Measurements from ENCODE around the gene THPO. TPM values are rescaled to one million over a fixed set of nuclear protein-coding genes. Genes with fewer than 3 reads are reported as not detected.

The THPO gene
- total RNA-seq, 1 donor from 2014 or later = 0.35 TPM

GRCh38 chr3:184372296-184372821, 5.6 kb downstream of the THPO start:
- intact Hi-C loops (cut with DNase I) = no loop called here
- DNase-seq (ENCODE audit: missing footprints) = peak; percentile 55
- ATAC-seq = no peak

- intact Hi-C loops (cut with DNase I) = loop anchor here (1.0 kb wide), 2 partner anchors 142 to 171 kb away; no protein-coding TSS in a partner anchor
- ATAC-seq (peak; percentile 87), DNase-seq (ENCODE audit: missing footprints) (peak; percentile 83)
Measured at GRCh38 chr3:184371570-184372018, 6.4 kb downstream of the THPO start.

GRCh38 chr3:184368586-184369183, 9.3 kb downstream of the THPO start:
- ATAC-seq (peak; percentile 23), DNase-seq (ENCODE audit: missing footprints) (peak; percentile 59)
- intact Hi-C loops (cut with DNase I) = loop anchor here (10.0 kb wide), 1 partner anchor 446 kb away; the partner anchor contains the start of gene VPS8

- ATAC-seq = no peak
- intact Hi-C loops (cut with DNase I) = loop anchor here (10.0 kb wide), 1 partner anchor 447 kb away; the partner anchor contains the start of gene VPS8
- DNase-seq (ENCODE audit: missing footprints) = peak; percentile 11
Measured at GRCh38 chr3:184368116-184368515, 9.9 kb downstream of the THPO start.

- no peak for ATAC-seq
- intact Hi-C loops (cut with DNase I) = loop anchor here (10.0 kb wide), 1 partner anchor 448 kb away; the partner anchor contains the start of gene VPS8
- DNase-seq (ENCODE audit: missing footprints) = peak; percentile 8
Measured at GRCh38 chr3:184366619-184367289, 11.3 kb downstream of the THPO start.

- DNase-seq (ENCODE audit: missing footprints) (peak; percentile 96), ATAC-seq (peak; percentile 80)
- intact Hi-C loops (cut with DNase I) = loop anchor here (5.0 to 10.0 kb wide), 2 partner anchors 104 to 452 kb away; partner anchors contain the start of gene VPS8
Measured at GRCh38 chr3:184362668-184363546, 15.1 kb downstream of the THPO start.

- DNase-seq (ENCODE audit: missing footprints) (peak; percentile 87), ATAC-seq (peak; percentile 39)
- intact Hi-C loops (cut with DNase I) = loop anchor here (5.0 to 10.0 kb wide), 2 partner anchors 105 to 453 kb away; partner anchors contain the start of gene VPS8
Measured at GRCh38 chr3:184361932-184362667, 15.9 kb downstream of the THPO start.

GRCh38 chr3:184361532-184361931, 16.5 kb downstream of the THPO start, which contains the start of the genes CLCN2 and POLR2H:
TSS of gene CLCN2 (minus strand) at chr3:184361605. CDS start at chr3:184361479, 126 bp downstream.
TSS of gene POLR2H (plus strand) at chr3:184361710. CDS start at chr3:184363493, 1,783 bp downstream.
- peak; percentile 67 for ATAC-seq
- DNase-seq (ENCODE audit: missing footprints) = peak; percentile 73
- intact Hi-C loops (cut with DNase I) = loop anchor here (5.0 to 10.0 kb wide), 2 partner anchors 106 to 453 kb away; partner anchors contain the start of gene VPS8

- ATAC-seq = no peak
- intact Hi-C loops (cut with DNase I) = loop anchor here (5.0 to 10.0 kb wide), 2 partner anchors 106 to 454 kb away; partner anchors contain the start of gene VPS8
- no peak for DNase-seq (ENCODE audit: missing footprints)
Measured at GRCh38 chr3:184360929-184361531, 17.0 kb downstream of the THPO start.

- no peak for ATAC-seq
- DNase-seq (ENCODE audit: missing footprints) = peak; percentile 27
- intact Hi-C loops (cut with DNase I) = loop anchor here (5.0 to 10.0 kb wide), 2 partner anchors 107 to 455 kb away; partner anchors contain the start of gene VPS8
Measured at GRCh38 chr3:184360070-184360928, 17.7 kb downstream of the THPO start.

GRCh38 chr3:184359610-184360009, 18.4 kb downstream of the THPO start:
- DNase-seq (ENCODE audit: missing footprints) (peak; percentile 70), ATAC-seq (no peak)
- intact Hi-C loops (cut with DNase I) = loop anchor here (5.0 to 10.0 kb wide), 2 partner anchors 108 to 455 kb away; partner anchors contain the start of gene VPS8

GRCh38 chr3:184358921-184359350, 19.1 kb downstream of the THPO start:
- DNase-seq (ENCODE audit: missing footprints) = peak; percentile 64
- intact Hi-C loops (cut with DNase I) = no loop called here

GRCh38 chr3:184358124-184358767, 19.8 kb downstream of the THPO start:
- peak; percentile 50 for DNase-seq (ENCODE audit: missing footprints)
- intact Hi-C loops (cut with DNase I) = no loop called here
- no peak for ATAC-seq

More at GRCh38 chr3:184358921-184359350, 19.1 kb downstream of the THPO start:
- ATAC-seq = no peak

GRCh38 chr3:184357248-184358123, 20.5 kb downstream of the THPO start:
- DNase-seq (ENCODE audit: missing footprints) = no peak
- intact Hi-C loops (cut with DNase I) = no loop called here
- ATAC-seq = no peak
